ENCODE data around the gene ERAS. TPM values are rescaled to one million over a fixed set of nuclear protein-coding genes. Genes with fewer than 3 reads are reported as not detected.
"Not testable (repeated sequence)": the region's sequence is repeated elsewhere in the genome, so short reads cannot be mapped to it uniquely, and the experiment has no call there.

Gene ERAS
- total RNA-seq, 2 donors from 2014 or later, result 0.26 TPM; not detected in 1

DNA sequence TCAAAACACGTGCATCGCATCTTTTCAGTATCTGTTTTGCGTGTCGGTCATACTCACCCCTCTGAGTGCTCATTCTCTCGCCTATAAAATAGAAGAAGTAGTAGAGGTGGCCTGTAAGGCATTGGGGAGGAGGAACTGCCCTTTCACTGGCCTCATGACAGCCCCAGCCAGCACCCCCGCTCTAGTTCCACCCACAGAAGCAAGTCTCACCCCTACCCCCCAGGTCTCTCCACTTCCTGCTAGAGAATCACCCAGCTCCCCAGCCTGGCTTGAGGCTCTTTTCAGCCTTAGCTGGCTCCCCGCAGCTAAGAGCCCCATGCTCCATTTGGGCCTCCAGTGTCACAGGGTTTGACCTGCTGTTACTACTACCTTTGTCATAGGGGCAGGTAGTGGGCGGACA, 12.7 kb upstream of the ERAS start:
- no peaks in the 10 kb centered on the region for H3K4me1 Mint-ChIP-seq
- no peak for ATAC-seq (replicated peaks)
- no peaks in the 10 kb centered on the region for H3K27me3 Mint-ChIP-seq
- no peak overlapping the region for H3K4me3 Mint-ChIP-seq
- H3K9me3 Mint-ChIP-seq, result no peaks in the 10 kb centered on the region
- no peak overlapping the region for H3K27ac Mint-ChIP-seq
- peaks cover 58% of the 10 kb centered on the region for H3K36me3 Mint-ChIP-seq (ENCODE audit: low read depth)

DNA sequence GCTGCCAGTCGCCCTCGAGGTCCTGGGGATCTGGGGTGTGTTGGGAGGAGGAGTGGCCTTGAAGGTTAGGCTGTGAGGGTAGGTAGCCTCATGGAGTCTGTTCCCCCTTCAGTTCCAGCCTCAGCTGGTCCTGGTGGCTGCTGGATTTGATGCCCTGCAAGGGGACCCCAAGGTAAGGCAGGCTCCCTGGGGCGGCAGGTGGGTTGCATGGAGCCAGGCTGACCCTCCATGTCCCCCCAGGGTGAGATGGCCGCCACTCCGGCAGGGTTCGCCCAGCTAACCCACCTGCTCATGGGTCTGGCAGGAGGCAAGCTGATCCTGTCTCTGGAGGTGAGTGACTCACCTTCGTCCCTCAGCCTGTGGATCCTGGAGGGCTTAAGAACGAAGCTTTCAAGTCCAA, 11.6 kb upstream of the ERAS start:
- Mint-ChIP-seq H3K4me3 (no peak overlapping the region), H3K36me3 (ENCODE audit: low read depth) (peaks cover 69% of the 10 kb centered on the region), H3K27me3 (no peaks in the 10 kb centered on the region), H3K4me1 (no peaks in the 10 kb centered on the region), H3K9me3 (no peaks in the 10 kb centered on the region), H3K27ac (no peak overlapping the region)
- no peak for ATAC-seq (replicated peaks)

- no peaks in the 10 kb centered on the region for H3K27me3 Mint-ChIP-seq
- no peak overlapping the region for H3K27ac Mint-ChIP-seq
- H3K4me3 Mint-ChIP-seq, result no peak overlapping the region
- no peak for ATAC-seq (replicated peaks)
- H3K4me1 Mint-ChIP-seq, result no peaks in the 10 kb centered on the region
- H3K36me3 Mint-ChIP-seq (ENCODE audit: low read depth), result peaks cover 72% of the 10 kb centered on the region
- no peaks in the 10 kb centered on the region for H3K9me3 Mint-ChIP-seq
Observed at GRCh38 chrX:48815266-48815665, 11.0 kb upstream of the ERAS start.

GRCh38 chrX:48816014-48816810, 10.1 kb upstream of the ERAS start:
- Mint-ChIP-seq H3K4me1 (no peaks in the 10 kb centered on the region), H3K4me3 (no peak overlapping the region), H3K27me3 (no peaks in the 10 kb centered on the region), H3K27ac (no peak overlapping the region), H3K36me3 (ENCODE audit: low read depth) (peaks cover 64% of the 10 kb centered on the region), H3K9me3 (no peaks in the 10 kb centered on the region)
- no peak for ATAC-seq (replicated peaks)

DNA sequence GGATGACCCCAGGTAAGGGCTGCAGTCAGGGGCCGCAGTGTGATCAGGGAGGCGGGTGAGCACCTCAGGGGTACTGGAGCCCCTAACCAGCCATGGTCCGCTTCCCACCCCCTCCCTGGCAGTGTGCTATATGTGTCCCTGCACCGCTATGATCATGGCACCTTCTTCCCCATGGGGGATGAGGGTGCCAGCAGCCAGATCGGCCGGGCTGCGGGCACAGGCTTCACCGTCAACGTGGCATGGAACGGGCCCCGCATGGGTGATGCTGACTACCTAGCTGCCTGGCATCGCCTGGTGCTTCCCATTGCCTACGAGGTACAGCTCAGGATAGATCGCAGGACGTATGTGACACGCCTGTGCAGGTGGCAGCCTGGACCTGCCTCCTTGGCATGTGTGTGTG, 8.2 kb upstream of the ERAS start:
- H3K9me3 Mint-ChIP-seq, result no peaks in the 10 kb centered on the region
- H3K4me1 Mint-ChIP-seq, result no peaks in the 10 kb centered on the region
- no peak for ATAC-seq (replicated peaks)
- peaks cover 59% of the 10 kb centered on the region for H3K36me3 Mint-ChIP-seq (ENCODE audit: low read depth)
- H3K27ac Mint-ChIP-seq, result no peak overlapping the region
- H3K4me3 Mint-ChIP-seq, result no peak overlapping the region
- H3K27me3 Mint-ChIP-seq, result no peaks in the 10 kb centered on the region

DNA sequence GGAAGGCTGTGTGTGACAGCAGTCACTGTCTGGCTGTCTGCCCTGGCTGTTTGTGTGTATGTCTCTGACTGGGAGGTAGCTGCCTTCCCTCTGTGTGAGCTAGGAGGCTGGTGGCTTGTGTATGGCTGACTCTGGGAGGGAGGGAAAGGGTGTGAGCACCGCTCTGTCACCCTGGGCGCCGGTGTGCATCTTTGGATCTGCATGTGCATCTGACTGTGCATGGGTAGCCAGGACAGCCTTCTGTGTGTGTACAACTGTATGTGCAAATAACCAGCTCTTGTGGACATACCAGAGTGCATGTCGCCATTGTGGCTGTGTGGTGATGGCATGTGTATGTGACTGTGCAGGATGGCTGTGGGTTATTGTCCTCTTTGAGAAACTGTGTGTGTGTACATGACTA, 7.4 kb upstream of the ERAS start:
- H3K36me3 Mint-ChIP-seq (ENCODE audit: low read depth), result peaks cover 59% of the 10 kb centered on the region
- ATAC-seq (replicated peaks), result no peak

GRCh38 chrX:48819394-48819793, 6.9 kb upstream of the ERAS start:
- not testable (repeated sequence) for H3K27ac Mint-ChIP-seq; H3K4me3 Mint-ChIP-seq; H3K9me3 Mint-ChIP-seq; ATAC-seq (replicated peaks); H3K4me1 Mint-ChIP-seq; H3K27me3 Mint-ChIP-seq
- peaks cover 60% of the 10 kb centered on the region for H3K36me3 Mint-ChIP-seq (ENCODE audit: low read depth)

More for the DNA sequence above, 7.4 kb upstream of the ERAS start:
- H3K27me3 Mint-ChIP-seq, result no peaks in the 10 kb centered on the region
- H3K9me3 Mint-ChIP-seq, result no peaks in the 10 kb centered on the region
- H3K4me3 Mint-ChIP-seq, result no peak overlapping the region
- H3K4me1 Mint-ChIP-seq, result no peaks in the 10 kb centered on the region
- H3K27ac Mint-ChIP-seq, result no peak overlapping the region

GRCh38 chrX:48823053-48823452, 3.3 kb upstream of the ERAS start:
- Mint-ChIP-seq H3K27ac (no peak overlapping the region), H3K9me3 (no peaks in the 10 kb centered on the region), H3K36me3 (ENCODE audit: low read depth) (peaks cover 52% of the 10 kb centered on the region), H3K4me1 (no peaks in the 10 kb centered on the region), H3K4me3 (no peak overlapping the region), H3K27me3 (peaks cover 6% of the 10 kb centered on the region)
- no peak for ATAC-seq (replicated peaks)

- Mint-ChIP-seq H3K4me3 (no peak overlapping the region), H3K4me1 (no peaks in the 10 kb centered on the region), H3K27ac (no peak overlapping the region), H3K36me3 (ENCODE audit: low read depth) (peaks cover 42% of the 10 kb centered on the region), H3K9me3 (no peaks in the 10 kb centered on the region), H3K27me3 (peaks cover 6% of the 10 kb centered on the region)
- ATAC-seq (replicated peaks), result no peak
Observed at GRCh38 chrX:48824066-48824465, 2.2 kb upstream of the ERAS start.

DNA sequence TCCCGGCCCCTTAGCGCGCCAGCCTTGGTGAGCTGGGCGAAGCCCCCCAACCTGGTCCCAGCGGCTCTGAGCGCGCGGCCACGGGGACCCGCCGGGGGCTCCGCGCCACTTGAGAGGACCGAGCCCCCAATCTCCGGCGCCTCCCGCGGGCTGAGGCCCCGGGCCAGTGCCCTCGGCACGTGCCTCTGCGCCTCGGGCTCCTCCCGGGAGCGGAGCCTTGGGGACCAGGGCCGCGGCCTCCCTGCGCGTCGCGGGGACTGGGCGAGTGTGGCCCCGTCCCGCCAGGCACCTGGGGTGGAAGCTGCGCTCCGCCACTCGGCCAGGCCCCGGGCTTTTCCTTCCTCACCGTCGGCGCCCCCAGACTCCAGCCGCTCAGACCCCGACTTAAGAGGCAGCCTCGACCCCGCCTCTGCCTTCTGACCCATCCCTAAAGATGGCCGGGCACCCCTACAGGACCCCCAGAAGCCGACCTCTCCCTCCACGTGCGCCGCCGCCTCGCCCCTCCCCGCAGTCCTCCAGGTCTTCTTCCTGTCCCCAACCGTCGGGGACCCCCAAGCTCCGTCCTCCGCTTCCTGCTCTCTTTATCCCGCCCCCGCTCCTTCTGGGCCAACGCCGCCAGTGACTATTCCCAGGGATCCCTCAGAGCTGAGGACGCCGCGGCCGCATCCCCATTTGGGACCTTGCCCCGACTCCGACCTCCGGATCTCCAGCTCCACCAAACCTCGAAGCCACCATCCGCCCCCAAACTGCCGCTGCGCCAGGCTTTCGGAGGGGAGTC, 752 bp downstream of the ERAS start:
- Mint-ChIP-seq H3K27ac (no peak overlapping the region), H3K27me3 (peaks cover 9% of the 10 kb centered on the region), H3K36me3 (ENCODE audit: low read depth) (peaks cover 28% of the 10 kb centered on the region), H3K4me1 (no peaks in the 10 kb centered on the region), H3K9me3 (no peaks in the 10 kb centered on the region), H3K4me3 (peak overlapping the region; percentile 59)
- no peak for ATAC-seq (replicated peaks)

DNA sequence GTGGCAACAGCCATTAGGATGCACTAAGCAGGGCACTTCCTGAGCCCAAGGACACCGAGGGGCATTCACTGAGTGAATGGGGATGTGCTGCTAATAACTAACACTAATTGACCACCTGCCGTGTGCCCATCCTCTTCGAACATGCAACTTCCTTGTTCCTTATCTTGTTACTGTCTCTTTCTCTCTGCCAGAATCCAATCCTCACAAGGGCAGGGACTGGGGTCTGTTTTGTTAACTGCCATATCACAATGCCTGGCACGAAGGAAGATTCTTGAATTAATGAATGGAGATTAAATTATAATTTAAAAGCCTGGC, 1.3 kb downstream of the ERAS start:
- Mint-ChIP-seq H3K4me3 (peak overlapping the region; percentile 59), H3K27ac (no peak overlapping the region), H3K4me1 (no peaks in the 10 kb centered on the region), H3K9me3 (no peaks in the 10 kb centered on the region), H3K27me3 (peaks cover 9% of the 10 kb centered on the region), H3K36me3 (ENCODE audit: low read depth) (peaks cover 22% of the 10 kb centered on the region)
- ATAC-seq (replicated peaks), result no peak

GRCh38 chrX:48829016-48829735, 2.9 kb downstream of the ERAS start:
- Mint-ChIP-seq H3K27ac (no peak overlapping the region), H3K27me3 (peaks cover 9% of the 10 kb centered on the region), H3K36me3 (ENCODE audit: low read depth) (peaks cover 7% of the 10 kb centered on the region), H3K9me3 (no peaks in the 10 kb centered on the region), H3K4me1 (peaks cover under 1% of the 10 kb centered on the region), H3K4me3 (no peak overlapping the region)
- ATAC-seq (replicated peaks), result no peak

- Mint-ChIP-seq H3K4me1 (peaks cover 8% of the 10 kb centered on the region), H3K9me3 (no peaks in the 10 kb centered on the region), H3K36me3 (ENCODE audit: low read depth) (no peaks in the 10 kb centered on the region), H3K27me3 (peaks cover 9% of the 10 kb centered on the region), H3K4me3 (no peak overlapping the region), H3K27ac (no peak overlapping the region)
- ATAC-seq (replicated peaks), result no peak
Observed at GRCh38 chrX:48831136-48831908, 5.0 kb downstream of the ERAS start.

- no peaks in the 10 kb centered on the region for H3K36me3 Mint-ChIP-seq (ENCODE audit: low read depth)
- peaks cover 8% of the 10 kb centered on the region for H3K4me1 Mint-ChIP-seq
- H3K4me3 Mint-ChIP-seq, result no peak overlapping the region
- H3K27ac Mint-ChIP-seq, result no peak overlapping the region
- ATAC-seq (replicated peaks), result no peak
- H3K27me3 Mint-ChIP-seq, result peaks cover 9% of the 10 kb centered on the region
- H3K9me3 Mint-ChIP-seq, result no peaks in the 10 kb centered on the region
Observed at GRCh38 chrX:48831909-48832291, 5.6 kb downstream of the ERAS start.
